ENCODE measurements around the gene RPS27A. TPM values are rescaled to one million over a fixed set of nuclear protein-coding genes. Genes with fewer than 3 reads are reported as not detected.

RPS27A gene
- total RNA-seq, result 1,243 and 1,329 TPM in 2 replicates

DNA sequence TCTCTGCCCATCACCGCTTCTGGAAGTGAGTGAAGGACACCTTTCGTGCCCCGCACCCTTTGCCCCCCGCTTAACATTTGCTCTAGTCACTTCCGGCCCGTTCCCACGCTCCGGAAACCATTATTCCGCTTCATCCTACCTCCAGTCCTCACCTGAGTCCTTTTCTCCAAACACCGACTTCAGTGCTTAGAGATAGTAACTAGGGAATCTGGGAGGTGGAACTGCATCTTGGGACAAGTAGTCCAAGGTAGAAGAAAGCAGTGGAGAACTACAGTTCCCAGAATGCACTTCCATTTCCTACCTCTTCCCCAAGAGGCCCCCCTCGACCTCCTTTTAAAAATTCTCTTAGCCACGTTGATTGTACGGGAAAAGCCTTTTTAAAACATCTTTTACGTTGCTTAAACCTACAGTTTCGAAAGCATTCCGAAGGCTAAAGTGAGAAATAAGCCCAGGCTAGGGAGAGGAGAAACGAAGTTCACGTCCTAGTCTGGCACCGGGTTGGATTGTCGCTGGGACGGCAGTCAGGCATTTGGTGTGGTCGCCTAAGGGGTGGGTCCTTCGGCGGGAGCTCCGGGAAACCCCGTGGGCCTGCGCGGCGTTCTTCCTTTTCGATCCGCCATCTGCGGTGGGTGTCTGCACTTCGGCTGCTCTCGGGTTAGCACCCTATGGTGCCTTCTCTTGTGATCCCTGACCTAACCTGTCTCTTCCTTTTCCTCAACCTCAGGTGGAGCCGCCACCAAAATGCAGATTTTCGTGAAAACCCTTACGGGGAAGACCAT is at the start of gene RPS27A, which contains the start of gene CLHC1:
Gene RPS27A (plus strand): TSS at position 605 of the 779 bp plus-strand sequence. CDS start 137 bp downstream, at position 742.
Gene CLHC1 (minus strand): TSS at position 210 of the 779 bp plus-strand sequence. CDS start 9,882 bp downstream, outside the sequence.

DNA sequence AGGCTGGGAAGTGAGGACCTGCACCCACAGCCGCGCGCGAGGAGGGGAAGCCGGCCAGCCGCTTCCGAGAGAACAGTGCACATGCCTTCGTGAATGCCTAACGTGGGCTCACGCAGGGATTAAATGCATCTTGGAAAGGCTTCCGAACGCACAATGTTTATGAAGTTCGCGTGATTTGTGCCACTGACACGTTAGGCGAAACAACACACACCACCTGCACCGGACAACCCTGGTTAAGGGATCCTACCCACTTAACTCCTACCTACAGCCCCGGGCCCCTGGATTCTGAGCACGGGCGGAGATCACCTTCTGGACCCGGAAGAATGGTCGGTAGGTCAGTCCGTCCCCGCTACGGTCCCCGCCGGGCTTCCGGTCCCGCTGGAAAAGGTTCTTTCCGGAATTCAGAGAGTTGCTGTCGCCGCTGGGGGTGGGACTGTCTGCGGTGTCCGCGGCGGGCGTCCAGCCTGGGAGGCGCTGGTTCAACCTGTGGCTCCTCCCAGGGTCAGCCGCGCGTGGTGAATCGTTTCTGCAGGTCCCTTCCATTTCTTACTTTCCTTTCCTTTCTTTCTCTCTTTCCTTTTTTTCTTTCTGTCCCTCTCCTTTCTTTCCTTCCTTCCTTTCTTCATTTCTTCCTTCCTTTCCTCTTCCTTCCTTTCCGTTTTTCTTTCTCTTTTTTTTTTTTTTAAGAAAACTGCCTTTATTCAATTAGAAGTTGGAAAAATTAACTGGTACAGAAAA is 36.6 kb downstream of the RPS27A start, which contains the start of gene MTIF2:
Gene MTIF2 (minus strand): TSS at position 325 of the 738 bp plus-strand sequence. CDS start 5,373 bp downstream, outside the sequence.

Other genes starting within 250 kb of the RPS27A start
- 411 and 652 TPM in 2 replicates for gene RTN4, start 182.2 kb upstream of the RPS27A start, total RNA-seq
- gene CLHC1, start 395 bp upstream of the RPS27A start, total RNA-seq, result 9.2 and 9.7 TPM in 2 replicates
- 43.2 and 43.6 TPM in 2 replicates for gene MTIF2, start 36.5 kb downstream of the RPS27A start, total RNA-seq
- gene CCDC88A, start 187.2 kb downstream of the RPS27A start, total RNA-seq, result 111 and 121 TPM in 2 replicates